Thyroid gland (tissue), 4 donors: ENCODE measurements around the gene GAMT.

Experiments
- CTCF ChIP-seq, 6 experiments: fragments of 200-600 bp in 3 of 6; fragments of 450-650 bp in 3 of 6; sonication (generic) in 3 of 6; IDR thresholded peaks; one replicate each; pipeline ENCODE4 v1.5.1; 2016 to 2019; ENCODE audit warnings: antibody characterized with exemption in 6 of 6, mild to moderate bottlenecking in 2 of 6, inconsistent platforms in 1 of 6, moderate library complexity in 1 of 6
- POLR2A ChIP-seq, 2 donors: fragments of 450-650 bp; IDR thresholded peaks; one replicate each; pipeline ENCODE4 v1.6.1; 2017; ENCODE audit warnings: antibody characterized with exemption in 2 of 2, mild to moderate bottlenecking in 2 of 2, moderate library complexity in 1 of 2

GRCh38 chr19:1370579-1371361, 30.6 kb downstream of the GAMT start:
- no peak for TF ChIP-seq CTCF (IDR thresholded peaks at IDR 0.05)
- no peak for TF ChIP-seq POLR2A (IDR thresholded peaks at IDR 0.05)
